Adrenal gland (tissue), 5 donors: Measurements from ENCODE around the gene LTB.

Experiments
- POLR2A ChIP-seq, 2 donors: fragments of 450-650 bp; IDR thresholded peaks; one replicate each; pipeline ENCODE4 v1.6.1; 2017; ENCODE audit warnings: antibody characterized with exemption in 2 of 2, mild to moderate bottlenecking in 2 of 2, moderate library complexity in 1 of 2
- TF ChIP-seq, protein P1 (sequence below), 6 experiments: fragments of 450-650 bp in 4 of 6; fragments of 200-600 bp in 2 of 6; sonication (generic) in 1 of 6; IDR thresholded peaks; 1 replicate in 5 of 6; 2 replicates in 1 of 6; pipeline versions ENCODE4 v1.5.1 to v1.8.0; 2016 to 2021; ENCODE audit warnings: antibody characterized with exemption in 6 of 6, mild to moderate bottlenecking in 2 of 6, moderate library complexity in 1 of 6
- donor health status: DM: no; HTN: no; CAD: no.

DNA sequence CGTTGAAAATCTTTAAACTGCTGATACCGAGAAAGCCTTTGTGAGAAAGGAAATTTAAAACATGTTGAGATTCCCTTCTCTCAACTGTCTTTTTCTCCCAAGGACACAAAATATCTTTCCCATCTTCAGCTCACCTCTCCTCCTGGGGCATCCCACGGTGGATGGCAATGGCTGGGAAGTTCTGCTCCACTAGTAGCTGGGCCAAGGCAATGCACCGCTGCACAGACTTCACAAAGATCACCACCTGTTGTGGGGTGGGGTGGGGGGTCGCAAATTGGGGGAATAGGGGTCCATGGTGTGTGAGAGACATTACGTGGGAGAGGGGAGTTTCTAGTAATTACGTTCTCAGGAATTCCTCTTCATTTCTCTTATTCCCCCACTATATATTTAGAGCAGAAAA is 51.1 kb downstream of the LTB start:
- TF ChIP-seq, protein P1, sequence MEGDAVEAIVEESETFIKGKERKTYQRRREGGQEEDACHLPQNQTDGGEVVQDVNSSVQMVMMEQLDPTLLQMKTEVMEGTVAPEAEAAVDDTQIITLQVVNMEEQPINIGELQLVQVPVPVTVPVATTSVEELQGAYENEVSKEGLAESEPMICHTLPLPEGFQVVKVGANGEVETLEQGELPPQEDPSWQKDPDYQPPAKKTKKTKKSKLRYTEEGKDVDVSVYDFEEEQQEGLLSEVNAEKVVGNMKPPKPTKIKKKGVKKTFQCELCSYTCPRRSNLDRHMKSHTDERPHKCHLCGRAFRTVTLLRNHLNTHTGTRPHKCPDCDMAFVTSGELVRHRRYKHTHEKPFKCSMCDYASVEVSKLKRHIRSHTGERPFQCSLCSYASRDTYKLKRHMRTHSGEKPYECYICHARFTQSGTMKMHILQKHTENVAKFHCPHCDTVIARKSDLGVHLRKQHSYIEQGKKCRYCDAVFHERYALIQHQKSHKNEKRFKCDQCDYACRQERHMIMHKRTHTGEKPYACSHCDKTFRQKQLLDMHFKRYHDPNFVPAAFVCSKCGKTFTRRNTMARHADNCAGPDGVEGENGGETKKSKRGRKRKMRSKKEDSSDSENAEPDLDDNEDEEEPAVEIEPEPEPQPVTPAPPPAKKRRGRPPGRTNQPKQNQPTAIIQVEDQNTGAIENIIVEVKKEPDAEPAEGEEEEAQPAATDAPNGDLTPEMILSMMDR (IDR thresholded peaks at IDR 0.05) = no peak
- no peak for TF ChIP-seq POLR2A (IDR thresholded peaks at IDR 0.05)
